A673 (cell line): Measurements from ENCODE around the gene ANK2.

ENCODE experiments used
- CTCF ChIP-seq: fragments of 300-800, 200-600 bp; sonication (generic); conservative IDR thresholded peaks from 2 replicates; pipeline ENCODE4 v1.5.1; 2017; ENCODE audit warnings: low read depth, mild to moderate bottlenecking, antibody characterized with exemption, low read length, moderate library complexity, mixed read lengths
- EZH2 ChIP-seq: fragments of 200-600 bp; sonication (generic); IDR thresholded peaks from 2 replicates; pipeline ENCODE4 v1.6.1; 2017; ENCODE audit warnings: borderline replicate concordance, low read depth, mild to moderate bottlenecking, mixed read lengths, antibody characterized with exemption, low read length; ENCODE audit not compliant: poor library complexity, severe bottlenecking

DNA sequence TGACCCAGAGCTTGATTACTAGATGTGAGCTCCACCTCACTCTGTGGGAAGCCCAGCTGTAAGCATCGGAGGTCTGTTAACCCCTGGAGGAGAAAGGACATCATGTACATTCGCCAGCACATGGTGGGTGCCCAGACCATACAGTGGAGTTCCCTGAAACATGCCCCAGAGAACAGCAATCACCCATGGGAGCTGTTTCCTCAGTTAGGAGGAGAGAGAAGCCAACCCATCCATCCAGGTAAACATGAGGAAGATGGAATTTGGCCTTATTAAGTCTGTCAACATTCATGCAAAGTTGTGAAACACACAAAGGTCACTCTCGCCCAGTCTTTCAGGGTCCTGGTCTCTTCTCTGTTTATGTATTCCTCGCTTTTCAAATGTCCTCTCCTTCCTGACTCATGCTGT is 354.7 kb downstream of the ANK2 start:
- TF ChIP-seq CTCF (no peak), EZH2 (no peak)
